ENCODE measurements around the gene SIK3.
A peak's percentile ranks its signal among the peaks of the same experiment; 100 is the strongest.

The SIK3 gene

GRCh38 chr11:116927163-116927974 lies 170.9 kb downstream of the SIK3 start:
- DNase-seq, result peak; percentile 34

- no peak for DNase-seq
These were observed 173.2 kb downstream of the SIK3 start for GRCh38 chr11:116925050-116925449.

DNA sequence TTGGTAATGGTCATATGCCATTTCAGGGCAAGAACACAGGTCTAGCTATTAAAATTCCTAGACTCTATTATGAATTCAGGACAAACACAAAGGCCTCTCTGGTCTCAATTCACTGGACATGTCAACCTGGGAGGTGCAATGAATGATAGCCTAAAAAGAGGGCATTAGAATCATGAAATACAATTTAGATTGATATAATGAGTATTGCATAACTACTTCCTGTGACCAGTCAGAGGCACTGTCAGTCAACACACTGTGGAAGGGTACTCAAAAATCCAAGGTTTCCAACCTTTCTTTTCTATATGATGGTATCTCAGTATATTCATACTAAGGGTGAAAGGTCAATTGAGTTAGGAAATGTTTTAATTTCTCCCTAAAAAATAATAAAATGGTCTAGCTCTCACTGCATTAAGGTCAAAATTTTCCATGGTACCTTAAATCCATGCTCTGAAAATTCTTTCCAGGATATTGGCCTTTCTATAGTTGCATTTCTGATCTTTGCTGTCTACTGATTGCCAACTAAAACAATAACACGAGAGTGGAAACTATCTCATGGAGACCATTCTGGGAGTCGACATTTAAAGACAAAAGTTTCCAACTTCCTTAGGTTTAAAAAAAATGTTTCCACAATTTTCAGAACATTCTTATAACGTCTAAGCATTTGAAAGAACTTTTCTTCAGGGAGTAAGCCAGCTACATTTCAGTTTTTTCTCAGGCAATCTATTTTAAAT lies 179.1 kb downstream of the SIK3 start:
- no peak for DNase-seq

DNA sequence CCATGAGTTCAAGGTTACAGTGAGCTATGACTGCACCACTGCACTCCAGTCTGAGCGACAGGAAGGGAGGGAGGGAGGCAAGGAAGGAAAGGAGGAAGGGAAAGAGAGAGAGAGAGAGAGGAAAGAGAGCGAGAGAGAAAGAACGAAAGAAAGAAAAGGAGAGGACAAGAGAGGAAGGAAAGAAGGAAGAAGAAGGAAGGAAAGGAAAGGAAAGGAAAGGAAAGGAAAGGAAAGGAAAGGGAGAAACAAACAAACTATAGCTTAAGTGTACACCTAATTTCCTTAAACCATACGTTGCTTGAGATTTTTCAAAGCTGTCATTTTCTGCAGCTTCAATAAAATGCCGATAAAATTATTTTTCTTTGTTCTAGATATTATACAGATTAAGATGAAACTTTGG lies 180.6 kb downstream of the SIK3 start:
- DNase-seq, result no peak

DNA sequence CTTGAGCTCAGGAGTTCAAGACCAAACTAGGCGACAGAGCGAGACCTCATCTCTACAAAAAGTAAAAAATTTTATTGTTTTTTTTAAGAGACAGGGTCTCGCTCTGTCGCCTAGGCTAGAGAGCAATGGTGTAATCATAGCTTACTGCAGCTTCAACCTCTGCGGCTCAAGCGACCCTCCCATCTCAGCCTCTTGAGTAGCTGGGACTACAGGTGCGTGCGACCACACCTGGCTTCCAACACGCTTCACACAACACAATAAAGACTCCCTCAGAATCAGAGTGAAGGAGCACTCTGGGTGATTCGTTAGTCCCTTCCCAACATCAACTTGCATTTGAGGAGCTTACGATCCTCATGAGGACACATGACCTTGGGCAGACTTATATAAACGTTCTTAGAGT lies 181.3 kb downstream of the SIK3 start:
- no peak for DNase-seq

DNA sequence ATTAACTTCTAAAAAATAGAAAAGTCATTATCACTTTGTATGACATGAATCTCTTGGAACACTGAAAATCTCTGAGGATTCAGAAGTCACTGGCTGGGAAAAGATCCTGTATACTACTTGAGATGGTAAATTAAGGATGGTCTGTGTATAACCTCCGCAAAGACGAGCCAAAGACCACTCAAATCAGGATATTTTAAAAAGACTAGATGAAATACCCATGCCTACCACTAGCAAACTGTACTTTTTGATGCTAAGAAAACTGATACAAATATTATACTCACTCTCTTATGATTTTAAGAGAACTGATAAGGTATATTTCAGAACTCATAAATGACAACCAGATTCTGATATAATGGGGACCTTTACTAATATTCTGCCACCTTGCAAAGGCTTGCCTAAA lies 182.2 kb downstream of the SIK3 start:
- no peak for DNase-seq

DNA sequence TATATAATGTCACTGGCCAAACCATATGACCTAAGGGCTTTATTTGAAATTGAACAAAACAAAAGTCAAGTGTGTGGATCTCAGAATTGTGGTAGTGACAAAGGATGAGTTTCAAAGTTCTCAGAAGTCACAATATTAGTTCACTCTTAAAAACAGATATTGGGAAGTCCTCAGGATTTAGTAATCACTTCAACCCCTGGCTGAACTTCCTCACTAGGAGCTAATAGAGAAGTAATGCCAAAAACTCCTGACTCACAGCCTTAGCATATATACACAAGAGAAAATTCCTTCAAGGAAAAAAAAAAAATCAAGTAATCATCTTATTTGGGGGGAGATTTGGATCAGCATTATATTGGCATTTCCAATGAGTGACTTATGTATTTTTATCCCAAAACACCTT lies 185.2 kb downstream of the SIK3 start:
- DNase-seq, result no peak

DNA sequence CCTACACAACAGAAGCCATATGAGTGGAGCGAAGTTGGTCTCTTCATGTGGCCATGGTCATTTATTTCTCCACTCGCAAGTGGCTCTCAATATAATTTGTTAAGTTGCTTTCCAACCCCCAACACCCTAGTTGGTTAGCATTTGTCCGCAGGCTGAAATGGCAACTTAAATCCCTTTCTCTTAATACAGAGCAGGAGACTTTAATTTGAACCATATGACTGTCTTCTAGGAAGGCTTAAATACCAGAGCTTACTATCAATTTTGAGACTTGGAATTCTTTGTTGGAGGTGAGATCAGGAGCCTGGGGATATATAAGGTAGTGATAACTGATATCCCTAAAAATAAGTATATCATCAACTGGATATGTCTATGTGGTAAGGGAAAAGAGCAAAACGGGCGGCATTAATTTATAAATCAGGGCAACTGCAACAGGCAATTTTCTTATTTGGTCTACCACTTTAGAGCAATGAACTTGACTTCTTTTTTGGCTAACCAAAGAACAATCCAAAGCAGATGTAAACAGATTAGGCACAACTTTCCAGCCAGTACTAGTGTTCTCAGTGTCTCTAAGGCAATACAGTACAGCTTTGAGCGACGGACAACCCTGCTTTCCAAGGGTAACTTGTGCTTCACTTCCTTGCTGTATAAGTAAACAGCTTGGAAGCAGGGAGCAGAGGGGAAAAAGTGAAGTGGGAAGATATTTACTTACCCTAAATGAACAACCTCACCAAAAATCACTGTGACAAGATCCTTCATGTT lies 186.1 kb downstream of the SIK3 start:
- DNase-seq, result no peak

- no peak for DNase-seq
These were observed 187.4 kb downstream of the SIK3 start for GRCh38 chr11:116910847-116911246.

DNA sequence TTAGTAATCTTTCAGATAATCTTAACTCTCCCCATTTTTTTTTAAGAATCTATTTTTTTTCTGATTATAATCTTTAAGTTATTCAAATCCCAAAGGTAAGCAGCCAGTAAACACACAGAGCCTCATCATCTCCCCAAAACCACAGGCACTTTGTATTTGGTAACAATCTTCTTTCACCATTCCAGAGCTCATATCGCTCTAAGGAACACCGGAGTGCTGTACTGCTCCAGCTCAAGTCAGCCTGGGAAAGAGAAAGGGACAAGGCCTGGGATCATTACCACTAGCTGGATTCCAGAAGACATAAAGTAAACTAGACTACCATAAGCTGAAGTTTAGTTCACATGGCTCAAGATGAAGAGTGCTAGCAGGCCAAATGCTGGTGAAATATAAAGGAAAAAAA lies 187.8 kb downstream of the SIK3 start:
- DNase-seq, result no peak

GRCh38 chr11:116909245-116909644 lies 189.0 kb downstream of the SIK3 start:
- DNase-seq, result no peak

- no peak for DNase-seq
These were observed 191.7 kb downstream of the SIK3 start for GRCh38 chr11:116906479-116906878.

GRCh38 chr11:116903090-116903489 lies 195.1 kb downstream of the SIK3 start:
- no peak for DNase-seq

DNA sequence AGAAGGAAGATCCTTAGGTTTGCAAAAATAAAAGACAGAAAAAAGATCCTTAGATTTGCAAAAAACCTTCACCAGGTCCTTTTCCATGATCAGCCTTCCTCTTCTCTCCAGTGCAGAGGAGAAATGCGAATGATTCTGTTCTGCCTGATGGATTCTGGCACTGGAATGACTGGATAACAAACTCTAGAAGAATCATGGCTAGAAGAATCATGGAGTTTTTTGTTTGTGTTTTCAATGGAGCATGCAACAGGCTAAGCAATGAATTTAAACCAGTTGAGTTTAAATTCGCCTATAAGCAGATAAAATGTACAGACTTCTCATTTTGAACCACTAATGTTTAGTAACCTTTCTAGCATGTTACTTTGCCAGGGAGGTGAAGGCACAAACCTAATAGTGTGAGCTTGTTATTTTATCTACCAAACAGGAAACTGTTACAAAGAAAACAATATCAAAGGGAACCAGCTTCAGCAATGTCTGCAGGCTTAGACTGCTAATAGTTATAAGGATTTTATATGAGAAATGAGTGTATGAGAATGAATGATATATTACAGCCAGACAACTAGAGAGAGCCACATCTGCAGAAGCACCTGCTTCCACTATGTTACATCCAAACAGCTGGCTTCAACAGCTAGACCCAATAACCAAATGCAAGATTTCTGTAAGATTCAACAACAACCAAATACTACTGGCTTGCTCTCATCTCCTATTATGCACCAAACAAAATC lies 196.1 kb downstream of the SIK3 start:
- no peak for DNase-seq

GRCh38 chr11:116901211-116901610 lies 197.0 kb downstream of the SIK3 start:
- no peak for DNase-seq

- no peak for DNase-seq
These were observed 202.0 kb downstream of the SIK3 start for GRCh38 chr11:116896211-116896610.

DNA sequence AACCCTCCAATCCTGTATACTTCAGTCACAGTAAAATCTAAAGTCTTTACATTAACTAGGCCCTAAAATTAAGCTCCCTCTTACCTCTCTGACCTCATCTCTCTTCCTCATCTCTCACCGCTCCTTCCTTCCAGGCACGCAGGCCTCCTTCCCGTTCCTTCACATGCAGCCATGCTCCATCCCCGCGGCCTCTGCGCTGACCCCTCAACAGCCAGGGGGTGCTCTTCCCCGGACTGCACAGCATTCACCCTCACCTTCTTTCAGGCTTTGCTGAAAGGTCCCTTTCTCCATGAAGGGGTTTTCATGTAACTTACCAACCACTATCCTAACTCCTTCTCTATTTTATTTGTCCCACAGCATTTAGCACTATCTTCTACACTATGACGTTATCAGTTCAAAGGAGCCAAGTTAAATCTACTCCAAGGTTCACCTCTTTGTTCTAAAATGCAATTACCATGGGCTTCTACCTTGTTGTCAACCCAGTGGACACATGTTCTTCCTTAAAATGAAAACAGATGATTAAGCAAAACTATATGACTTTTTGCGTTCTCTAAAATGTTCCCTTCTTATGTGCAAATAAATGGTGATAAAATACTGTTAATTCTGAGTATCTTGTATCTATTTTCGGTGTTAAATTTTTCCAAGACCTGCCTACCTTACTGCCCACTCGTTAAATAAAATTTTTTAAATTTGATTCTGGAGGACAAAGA lies 203.0 kb downstream of the SIK3 start:
- DNase-seq, result peak; percentile 5

GRCh38 chr11:116893906-116894305 lies 204.3 kb downstream of the SIK3 start:
- no peak for DNase-seq

DNA sequence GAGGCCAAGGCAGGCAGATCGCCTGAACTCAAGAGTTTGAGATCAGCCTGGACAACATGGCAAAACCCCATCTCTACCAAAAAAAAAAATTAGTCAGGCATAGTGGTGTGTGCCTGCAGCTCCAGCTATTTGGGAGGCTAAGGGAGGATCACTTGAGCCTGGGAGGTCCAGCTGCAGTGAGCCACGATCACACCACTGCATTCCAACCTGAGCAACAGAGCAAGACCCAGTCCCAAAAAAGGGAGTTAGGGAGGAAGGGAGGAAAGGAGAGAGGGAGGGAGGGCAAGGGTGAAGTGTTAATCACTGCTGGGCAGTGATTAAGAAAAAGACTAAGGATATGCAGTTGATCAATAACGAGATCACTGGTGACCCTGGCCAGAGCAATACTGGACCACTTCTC lies 204.8 kb downstream of the SIK3 start:
- DNase-seq, result no peak

- DNase-seq, result no peak
These were observed 205.9 kb downstream of the SIK3 start for GRCh38 chr11:116892374-116892773.

DNA sequence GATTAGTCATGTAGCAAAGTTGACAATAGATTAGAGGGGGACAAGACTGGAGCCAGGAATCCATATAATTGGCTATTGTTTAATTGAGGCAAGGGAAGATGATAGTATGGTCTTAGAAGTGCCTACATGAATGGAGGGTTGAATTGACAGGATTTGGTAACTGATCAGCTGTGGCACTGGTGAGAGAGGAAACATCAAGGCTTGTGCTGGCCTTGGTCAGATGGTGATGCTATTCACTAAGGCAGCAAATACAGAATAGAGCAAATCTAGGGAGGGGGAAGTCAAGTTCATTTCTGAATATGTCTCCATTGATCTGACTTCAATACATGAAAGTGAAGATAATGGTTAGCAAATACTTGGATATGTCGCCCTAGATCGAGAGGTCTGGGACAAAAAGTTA lies 206.5 kb downstream of the SIK3 start:
- no peak for DNase-seq

DNA sequence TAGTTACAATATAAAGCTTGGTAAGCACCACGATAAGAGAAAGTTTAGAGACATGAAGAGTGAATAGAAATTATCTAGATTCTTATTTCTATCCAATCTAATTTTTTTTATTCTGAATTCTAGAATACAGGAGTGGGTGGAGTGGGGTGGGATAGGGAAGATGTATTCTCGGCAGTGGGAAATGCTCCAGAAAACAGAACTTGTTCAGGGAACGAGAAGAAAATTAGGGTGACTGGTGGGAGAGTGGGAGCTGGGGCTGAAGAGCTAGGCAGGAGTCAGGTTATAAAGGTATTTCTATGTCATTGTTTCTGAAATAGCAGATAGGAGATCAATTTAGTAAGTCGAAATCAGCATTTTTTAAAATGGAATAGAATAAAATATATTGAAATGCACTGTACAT lies 207.6 kb downstream of the SIK3 start:
- DNase-seq, result no peak
